Endodermal cell (in vitro differentiated cells): ENCODE data around the gene GUCY2C. TPM values are rescaled to one million over a fixed set of nuclear protein-coding genes. Genes with fewer than 3 reads are reported as not detected.

ENCODE experiments used
- DNase-seq: peaks from one replicate; pipeline ENCODE4 v3.0.0-alpha.2; 2017
- H3K27ac ChIP-seq: 2 replicates; pipeline ENCODE4 v1.5.1; 2013; ENCODE audit warnings: mild to moderate bottlenecking, low read depth, low read length, moderate library complexity
- H3K27me3 ChIP-seq: 2 replicates; pipeline ENCODE4 v1.6.1; 2013; ENCODE audit warnings: mild to moderate bottlenecking, low read length, moderate library complexity; ENCODE audit not compliant: insufficient read depth, control insufficient read depth, poor library complexity, severe bottlenecking
- H3K36me3 ChIP-seq: 2 replicates; pipeline ENCODE4 v1.7.0; 2013; ENCODE audit warnings: mild to moderate bottlenecking, low read length, moderate library complexity; ENCODE audit not compliant: control insufficient read depth, insufficient read depth
- H3K4me1 ChIP-seq: one replicate; pipeline ENCODE4 v1.7.0; 2013; ENCODE audit warnings: low read length; ENCODE audit not compliant: control insufficient read depth, insufficient read depth
- H3K4me3 ChIP-seq: 2 replicates; pipeline ENCODE4 v1.5.1; 2013; ENCODE audit warnings: mild to moderate bottlenecking, low read length, moderate library complexity
- H3K9ac ChIP-seq: 2 replicates; pipeline ENCODE4 v1.6.1; 2013; ENCODE audit warnings: mild to moderate bottlenecking, low read length, moderate library complexity; ENCODE audit not compliant: poor library complexity, severe bottlenecking; ENCODE audit errors: extremely low read depth
- H3K9me3 ChIP-seq: 2 replicates; pipeline ENCODE4 v1.6.1; 2013; ENCODE audit warnings: mild to moderate bottlenecking, low read length, moderate library complexity; ENCODE audit not compliant: control insufficient read depth
- H3K27ac Mint-ChIP-seq: 2 replicates; pipeline ENCODE4 v1.8.0; 2020; ENCODE audit warnings: mixed read lengths
- H3K27me3 Mint-ChIP-seq: 2 replicates; pipeline ENCODE4 v1.8.0; 2021; ENCODE audit warnings: mild to moderate bottlenecking, mixed read lengths; ENCODE audit not compliant: insufficient read depth
- H3K36me3 Mint-ChIP-seq: 2 replicates; pipeline ENCODE4 v1.8.0; 2020; ENCODE audit warnings: low read depth, mixed read lengths
- H3K4me1 Mint-ChIP-seq: 2 replicates; pipeline ENCODE4 v1.8.0; 2020; ENCODE audit warnings: mixed read lengths
- H3K4me3 Mint-ChIP-seq: 2 replicates; pipeline ENCODE4 v1.8.0; 2020; ENCODE audit warnings: mild to moderate bottlenecking, moderate library complexity, mixed read lengths
- H3K9me3 Mint-ChIP-seq: 2 replicates; pipeline ENCODE4 v1.8.0; 2020; ENCODE audit warnings: mild to moderate bottlenecking, mixed read lengths
- CTCF ChIP-seq: fragments of 200-600 bp; sonication (generic); conservative IDR thresholded peaks from 2 replicates; pipeline ENCODE4 v1.5.0; 2021; ENCODE audit warnings: antibody characterized with exemption, mild to moderate bottlenecking
- WGBS, 2 experiments: methylation state at CpG; one replicate each; pipeline versions ENCODE4 v1.1.5 to v1.1.7; 2013; ENCODE audit warnings: missing lambda C conversion rate in 2 of 2, mixed read lengths in 1 of 2; ENCODE audit not compliant: insufficient coverage in 1 of 2, insufficient read length in 1 of 2; 5-methylcytosine and 5-hydroxymethylcytosine counted together
- total RNA-seq, 2 donors: library from RNA; stranded (reverse); fragmentation: NEBNext Ultra II Directional in 1 of 2; extraction: Animal tissue kit (Norgen Biotek cat#: 25700) in 1 of 2; gene quantifications; 2 replicates in 1 of 2; 3 replicates in 1 of 2; pipeline ENCODE4 v1.2.1, GENCODE V29; 2021

Gene GUCY2C
- total RNA-seq, 2 donors from 2014 or later = 1.4 to 2.4 TPM

GRCh38 chr12:14643251-14643650 is 53.1 kb downstream of the GUCY2C start:
- Mint-ChIP-seq H3K36me3 (no peaks in the 10 kb centered on the region), H3K4me3 (no peak overlapping the region), H3K9me3 (no peaks in the 10 kb centered on the region), H3K4me1 (peaks cover 5% of the 10 kb centered on the region), H3K27me3 (no peaks in the 10 kb centered on the region), H3K27ac (no peak overlapping the region)
- TF ChIP-seq CTCF = no peak
- no peaks in the 10 kb centered on the region for H3K9me3 ChIP-seq
- H3K27ac ChIP-seq = no peak overlapping the region
- no peak for DNase-seq
- 86 to 95% methylated on average over 4 to 5 of the region's 5 CpGs for WGBS, 2 experiments
- no peaks in the 10 kb centered on the region for H3K36me3 ChIP-seq
- H3K4me1 ChIP-seq = no peaks in the 10 kb centered on the region
- H3K27me3 ChIP-seq = no peaks in the 10 kb centered on the region
- H3K9ac ChIP-seq = no peak overlapping the region
- no peak overlapping the region for H3K4me3 ChIP-seq

- Histone ChIP-seq H3K36me3 (no peaks in the 10 kb centered on the region), H3K4me1 (no peaks in the 10 kb centered on the region), H3K27ac (no peak overlapping the region), H3K9ac (no peak overlapping the region), H3K9me3 (peaks cover 11% of the 10 kb centered on the region), H3K27me3 (no peaks in the 10 kb centered on the region), H3K4me3 (no peak overlapping the region)
- peaks cover 24% of the 10 kb centered on the region for H3K9me3 Mint-ChIP-seq
- TF ChIP-seq CTCF = no peak
- H3K36me3 Mint-ChIP-seq = peaks cover 13% of the 10 kb centered on the region
- peaks cover 1% of the 10 kb centered on the region for H3K27me3 Mint-ChIP-seq
- DNase-seq = no peak
- H3K4me3 Mint-ChIP-seq = no peak overlapping the region
- no peak overlapping the region for H3K27ac Mint-ChIP-seq
- H3K4me1 Mint-ChIP-seq = peaks cover 5% of the 10 kb centered on the region
Measured at GRCh38 chr12:14638066-14638465, 58.3 kb downstream of the GUCY2C start.

GRCh38 chr12:14635776-14636175 is 60.6 kb downstream of the GUCY2C start:
- Mint-ChIP-seq H3K9me3 (peaks cover 24% of the 10 kb centered on the region), H3K4me3 (no peak overlapping the region), H3K27me3 (peaks cover 1% of the 10 kb centered on the region), H3K27ac (no peak overlapping the region), H3K36me3 (peaks cover 13% of the 10 kb centered on the region), H3K4me1 (peaks cover 5% of the 10 kb centered on the region)
- no peak for TF ChIP-seq CTCF
- Histone ChIP-seq H3K27ac (no peak overlapping the region), H3K4me3 (no peak overlapping the region), H3K9ac (no peak overlapping the region), H3K4me1 (no peaks in the 10 kb centered on the region), H3K36me3 (no peaks in the 10 kb centered on the region), H3K27me3 (no peaks in the 10 kb centered on the region), H3K9me3 (peaks cover 11% of the 10 kb centered on the region)
- DNase-seq = no peak
